HG03025 (cell line): ENCODE measurements around the gene NPTN.
"Not testable (repeated sequence)": the region's sequence is repeated elsewhere in the genome, so short reads cannot be mapped to it uniquely, and the experiment has no call there.

Experiments used
- ATAC-seq: cut with Tn5 transposase; IDR thresholded peaks from one replicate; pipeline ENCODE4 v1.9.1; 2021; ENCODE audit warnings: mild to moderate bottlenecking, moderate library complexity; ENCODE audit not compliant: unreplicated experiment, low FRiP score

NPTN gene

GRCh38 chr15:73633111-73633990, at the start of gene NPTN:
TSS of gene NPTN (minus strand) at chr15:73633389. CDS start at chr15:73633215, 174 bp downstream.
- peak; percentile 82 for ATAC-seq

GRCh38 chr15:73682600-73683090, 49.5 kb upstream of the NPTN start:
- ATAC-seq, result no peak

- no peak for ATAC-seq
These were observed 48.8 kb upstream of the NPTN start for GRCh38 chr15:73681856-73682599.

- ATAC-seq, result no peak
These were observed 47.9 kb upstream of the NPTN start for GRCh38 chr15:73681063-73681462.

- ATAC-seq, result no peak
These were observed 47.4 kb upstream of the NPTN start for GRCh38 chr15:73680549-73680948.

- no peak for ATAC-seq
These were observed 46.8 kb upstream of the NPTN start for GRCh38 chr15:73679964-73680363.

- no peak for ATAC-seq
These were observed 46.0 kb upstream of the NPTN start for GRCh38 chr15:73679180-73679579.

GRCh38 chr15:73678498-73678897, 45.3 kb upstream of the NPTN start:
- no peak for ATAC-seq

- no peak for ATAC-seq
These were observed 44.5 kb upstream of the NPTN start for GRCh38 chr15:73677733-73678132.

GRCh38 chr15:73677146-73677607, 44.0 kb upstream of the NPTN start:
- ATAC-seq, result no peak

- ATAC-seq, result no peak
These were observed 41.4 kb upstream of the NPTN start for GRCh38 chr15:73674587-73674986.

- ATAC-seq, result no peak
These were observed 27.3 kb upstream of the NPTN start for GRCh38 chr15:73660455-73660854.

GRCh38 chr15:73658645-73659044, 25.5 kb upstream of the NPTN start:
- no peak for ATAC-seq

GRCh38 chr15:73655724-73656123, 22.5 kb upstream of the NPTN start:
- no peak for ATAC-seq

GRCh38 chr15:73654659-73655058, 21.5 kb upstream of the NPTN start:
- no peak for ATAC-seq

- no peak for ATAC-seq
These were observed 17.4 kb upstream of the NPTN start for GRCh38 chr15:73650416-73651126.

GRCh38 chr15:73648014-73648295, 14.8 kb upstream of the NPTN start:
- ATAC-seq, result no peak

- no peak for ATAC-seq
These were observed 14.2 kb upstream of the NPTN start for GRCh38 chr15:73647259-73648013.

- not testable (repeated sequence) for ATAC-seq
These were observed 6.3 kb upstream of the NPTN start for GRCh38 chr15:73639464-73639863.

- ATAC-seq, result no peak
These were observed 4.3 kb upstream of the NPTN start for GRCh38 chr15:73637527-73637926.
